GM18511 (cell line): ENCODE measurements around the gene SRC.

Source experiments
- ATAC-seq: cut with Tn5 transposase; IDR thresholded peaks from one replicate; pipeline ENCODE4 v1.9.1; 2021; ENCODE audit warnings: mild to moderate bottlenecking, moderate library complexity; ENCODE audit not compliant: unreplicated experiment

Gene SRC

DNA sequence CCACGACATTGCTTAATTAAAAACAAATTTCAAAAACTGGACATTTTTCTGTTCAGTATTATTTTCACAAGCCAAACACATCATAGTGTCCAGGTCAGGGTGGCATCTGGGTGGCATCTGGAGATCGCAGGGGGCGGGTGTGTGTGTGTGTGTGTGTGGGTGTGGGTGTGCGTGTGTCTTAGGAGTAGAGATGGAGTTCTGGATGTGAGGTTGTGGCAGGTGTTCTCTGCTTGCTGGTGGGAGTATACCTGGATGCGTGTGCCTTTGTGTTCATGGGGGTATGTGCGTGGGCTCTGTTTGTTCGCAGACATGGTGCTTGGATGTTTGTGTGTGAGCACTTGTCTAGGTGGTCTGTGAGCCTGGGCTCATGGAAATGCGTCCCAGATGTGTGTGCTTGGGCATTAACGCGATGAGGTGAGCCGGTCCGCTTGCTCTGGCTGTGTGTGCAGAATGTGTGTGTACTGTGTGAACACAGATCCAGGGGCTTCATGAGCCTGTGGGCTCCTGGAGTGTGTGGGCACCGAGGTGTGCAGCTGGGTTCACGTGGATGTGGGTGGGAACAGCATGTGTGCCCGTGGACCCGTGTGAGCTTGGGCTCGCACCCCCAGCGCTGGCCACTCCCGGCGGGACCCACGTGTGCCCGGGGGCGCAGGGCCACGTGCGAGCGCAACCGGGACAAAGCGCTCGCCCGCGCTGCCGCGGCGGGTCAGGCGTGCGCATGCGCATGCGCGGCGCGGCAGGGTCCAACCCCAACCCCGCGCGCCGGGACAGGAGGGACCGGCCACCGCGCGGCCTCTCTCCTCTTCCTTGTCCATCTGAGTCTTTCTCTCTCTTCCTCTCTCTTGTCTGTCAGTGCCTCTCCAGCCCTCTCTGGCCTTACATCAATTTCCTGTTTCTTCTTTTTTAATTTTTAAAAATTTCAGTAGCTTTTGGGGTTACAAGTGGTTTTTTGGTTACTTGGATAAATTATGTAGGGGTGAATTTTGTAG, 60.4 kb downstream of the SRC start:
- no peak for ATAC-seq

DNA sequence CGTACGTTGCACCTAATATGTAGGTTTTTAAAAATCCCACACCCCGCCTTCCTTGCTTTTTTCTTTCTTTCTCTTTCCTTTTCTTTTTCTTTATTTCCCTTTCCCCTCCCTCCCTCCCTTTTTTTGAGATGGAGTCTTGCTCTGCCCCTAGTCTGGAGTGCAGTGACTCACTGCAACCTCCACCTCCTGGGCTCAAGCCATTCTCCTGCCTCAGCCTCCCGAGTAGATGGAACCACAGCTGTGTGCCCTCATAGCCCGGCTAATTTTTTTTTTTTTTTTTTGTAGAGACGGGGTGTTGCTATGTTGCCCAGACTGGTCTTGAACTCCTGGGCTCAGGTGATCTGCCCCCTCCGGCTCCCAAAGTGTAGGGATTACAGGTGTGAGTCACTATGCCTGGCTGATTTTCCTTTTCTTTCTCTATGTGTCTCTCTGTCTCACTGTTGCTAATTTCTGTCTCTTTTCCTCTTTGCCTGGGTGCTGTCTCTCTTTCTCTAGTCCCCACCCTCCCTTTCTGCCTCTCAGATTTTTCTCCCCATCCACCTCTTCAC, 61.2 kb downstream of the SRC start:
- no peak for ATAC-seq

GRCh38 chr20:37407573-37408002, 61.6 kb downstream of the SRC start:
- ATAC-seq = no peak

DNA sequence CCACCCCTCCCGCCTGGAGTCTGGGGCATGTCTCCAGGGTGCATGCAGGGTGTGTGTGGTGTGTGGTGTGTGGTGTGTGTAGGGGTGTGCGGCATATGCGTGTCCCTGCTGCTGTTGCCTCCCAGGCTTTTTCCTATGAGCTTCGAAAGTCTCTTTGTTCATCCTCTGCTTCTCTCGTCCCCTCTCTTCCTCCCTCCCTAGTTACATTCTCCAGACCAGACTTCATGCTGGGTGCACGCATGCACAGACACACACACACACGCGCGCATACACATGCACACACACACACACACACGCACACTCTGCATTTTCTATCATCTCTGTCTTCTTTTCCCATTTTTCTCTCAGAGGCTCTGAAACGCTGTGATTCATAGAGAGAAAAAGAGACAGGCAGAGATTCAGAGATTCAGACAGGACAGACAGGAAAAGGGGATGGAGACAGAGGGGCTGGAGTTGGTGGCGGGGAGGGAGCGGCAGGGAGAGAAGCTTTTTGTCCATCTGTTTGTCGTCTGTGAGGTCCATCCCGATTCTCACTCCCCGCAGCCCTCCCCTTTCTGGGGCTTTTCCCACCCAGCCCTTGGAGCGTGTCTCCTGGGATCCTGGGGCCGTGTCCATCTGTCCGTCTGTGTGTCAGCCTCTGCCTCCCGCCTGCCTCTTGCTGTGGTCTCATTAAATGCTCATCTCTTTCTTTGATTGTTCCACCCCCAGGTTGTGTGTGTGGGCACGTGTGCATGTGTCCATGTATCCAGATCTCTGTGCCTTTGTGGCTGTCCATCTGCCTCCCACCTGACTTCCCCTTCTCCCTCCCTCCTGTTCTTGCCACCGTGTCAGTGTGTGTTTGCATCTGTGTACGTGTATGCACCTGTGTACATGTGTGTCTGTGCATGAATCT, 62.6 kb downstream of the SRC start:
- ATAC-seq = no peak

DNA sequence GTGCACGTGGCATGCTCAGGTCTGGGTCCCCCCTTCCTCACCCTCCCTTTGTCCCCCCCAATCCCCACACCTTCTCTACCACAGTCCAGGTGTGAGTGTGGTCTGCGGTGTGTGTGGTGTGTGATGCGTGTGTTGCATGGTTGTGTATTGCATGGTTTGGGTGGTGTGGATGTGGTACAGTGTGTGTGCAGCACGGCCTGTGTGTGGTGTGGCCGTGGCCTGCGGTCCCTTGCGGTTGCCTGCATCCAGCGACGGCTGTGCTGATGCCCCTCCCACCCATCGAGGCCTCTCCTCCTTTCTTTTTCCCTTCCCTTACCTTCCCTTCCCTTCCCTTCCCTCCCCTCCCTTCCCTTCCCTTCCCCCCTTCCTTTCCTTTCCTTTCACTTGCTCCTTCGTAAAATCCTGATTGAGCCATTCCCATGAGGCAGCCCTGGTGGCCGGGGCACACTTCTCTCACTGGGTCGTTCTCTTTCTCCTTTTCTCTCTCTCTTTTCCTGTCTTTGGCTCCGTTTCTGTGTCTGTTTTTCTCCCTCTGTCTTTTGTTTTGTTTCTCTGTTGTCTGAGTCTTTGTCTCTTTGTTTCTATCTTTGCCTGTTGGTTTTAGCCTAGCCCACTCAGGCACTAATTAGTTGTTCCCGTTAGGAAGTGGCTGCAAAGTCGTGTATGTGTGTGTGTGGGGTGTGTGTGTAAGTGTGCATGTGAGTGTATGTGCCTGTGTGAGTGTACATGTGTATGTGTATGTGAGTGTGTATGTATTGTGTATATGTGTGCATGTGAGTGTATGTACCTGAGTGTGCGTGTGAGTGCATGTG, 65.7 kb downstream of the SRC start:
- no peak for ATAC-seq

GRCh38 chr20:37413023-37413334, 67.0 kb downstream of the SRC start:
- no peak for ATAC-seq

GRCh38 chr20:37413379-37413778, 67.4 kb downstream of the SRC start:
- ATAC-seq = no peak

DNA sequence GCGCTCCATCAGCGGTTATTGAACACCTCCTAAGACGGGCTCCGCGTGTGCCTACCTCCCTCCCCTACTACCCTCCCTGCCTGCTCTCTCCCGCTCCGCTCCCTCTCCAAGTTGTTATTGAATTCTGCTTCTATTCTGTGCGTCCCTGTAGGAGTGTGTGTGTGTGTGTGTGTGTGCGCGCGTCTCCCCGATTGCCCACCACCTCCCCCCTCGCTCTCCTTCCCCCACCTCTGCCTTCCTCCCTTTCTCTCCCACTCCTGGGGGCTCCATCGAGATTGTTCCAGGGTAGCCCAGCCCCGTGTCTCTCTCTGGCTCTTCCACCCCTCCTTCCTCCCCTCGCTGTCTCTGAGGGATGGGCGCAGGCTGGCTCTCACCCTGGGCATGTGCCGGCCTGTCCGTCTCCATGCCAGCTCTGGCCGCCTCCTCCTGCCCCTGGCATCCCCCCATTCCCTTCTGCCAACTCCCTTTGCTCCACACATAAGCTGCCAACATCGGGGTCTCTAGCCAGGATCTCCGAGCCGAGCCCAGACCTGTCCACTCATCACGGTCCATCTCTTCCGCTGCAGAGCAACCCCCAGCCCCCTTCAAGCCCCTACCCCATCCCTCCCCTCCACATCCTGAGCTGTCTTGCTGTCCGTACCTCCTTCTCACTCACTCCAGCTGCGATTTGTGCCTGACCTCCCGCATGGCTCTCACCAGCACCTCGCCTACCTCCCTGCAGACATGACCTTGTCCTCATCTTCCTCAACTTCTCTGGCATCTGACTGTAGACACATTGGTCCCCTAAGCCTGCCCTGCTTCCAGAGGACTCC, 68.5 kb downstream of the SRC start:
- no peak for ATAC-seq

DNA sequence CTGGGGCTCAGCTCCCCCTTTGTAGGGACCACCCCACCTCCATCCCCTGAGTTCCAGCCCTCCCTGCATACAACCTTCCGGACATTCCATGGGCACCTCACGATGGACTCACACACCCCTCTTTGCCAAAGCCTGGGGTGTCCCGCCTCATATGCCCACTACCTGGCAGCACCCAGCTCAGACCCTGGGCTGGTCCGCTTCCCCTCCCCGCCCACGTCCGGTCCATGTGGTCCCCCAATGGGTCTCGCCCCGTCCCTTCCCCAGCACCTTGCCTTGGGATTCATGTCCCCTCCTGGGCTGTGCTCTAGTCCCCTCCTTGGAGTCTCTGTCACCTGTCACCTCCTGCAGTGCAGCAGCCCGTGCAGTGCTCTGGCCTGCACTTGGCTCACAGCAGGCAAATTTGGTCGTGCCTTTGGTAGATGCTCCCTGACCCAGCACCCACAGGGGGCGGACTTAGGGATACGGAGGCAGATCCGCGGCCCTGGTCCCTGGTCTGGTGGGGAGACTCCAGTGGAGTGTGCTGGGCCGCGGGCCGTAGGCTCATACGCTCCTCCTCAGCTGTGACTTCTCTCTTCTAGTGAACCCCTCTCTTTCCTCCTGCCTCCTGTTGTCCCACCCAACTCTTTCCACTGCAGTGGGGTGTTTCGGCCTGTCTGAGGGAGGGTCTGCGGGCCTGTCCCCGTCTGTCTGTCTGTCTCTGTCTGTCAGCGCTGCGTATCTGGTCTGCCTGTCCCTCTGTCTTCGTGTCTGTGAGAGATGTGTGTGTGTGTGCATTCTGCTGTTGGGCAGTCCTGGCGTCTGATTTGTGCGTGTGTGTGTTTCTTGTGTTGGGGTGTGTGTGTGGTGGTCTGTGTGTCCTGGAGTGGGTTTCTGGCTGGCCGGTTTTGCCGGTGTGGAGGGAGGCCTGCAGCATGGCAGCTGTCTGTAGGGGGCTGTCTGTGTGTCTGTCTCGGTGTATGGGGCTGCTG, 69.5 kb downstream of the SRC start:
- ATAC-seq = no peak

DNA sequence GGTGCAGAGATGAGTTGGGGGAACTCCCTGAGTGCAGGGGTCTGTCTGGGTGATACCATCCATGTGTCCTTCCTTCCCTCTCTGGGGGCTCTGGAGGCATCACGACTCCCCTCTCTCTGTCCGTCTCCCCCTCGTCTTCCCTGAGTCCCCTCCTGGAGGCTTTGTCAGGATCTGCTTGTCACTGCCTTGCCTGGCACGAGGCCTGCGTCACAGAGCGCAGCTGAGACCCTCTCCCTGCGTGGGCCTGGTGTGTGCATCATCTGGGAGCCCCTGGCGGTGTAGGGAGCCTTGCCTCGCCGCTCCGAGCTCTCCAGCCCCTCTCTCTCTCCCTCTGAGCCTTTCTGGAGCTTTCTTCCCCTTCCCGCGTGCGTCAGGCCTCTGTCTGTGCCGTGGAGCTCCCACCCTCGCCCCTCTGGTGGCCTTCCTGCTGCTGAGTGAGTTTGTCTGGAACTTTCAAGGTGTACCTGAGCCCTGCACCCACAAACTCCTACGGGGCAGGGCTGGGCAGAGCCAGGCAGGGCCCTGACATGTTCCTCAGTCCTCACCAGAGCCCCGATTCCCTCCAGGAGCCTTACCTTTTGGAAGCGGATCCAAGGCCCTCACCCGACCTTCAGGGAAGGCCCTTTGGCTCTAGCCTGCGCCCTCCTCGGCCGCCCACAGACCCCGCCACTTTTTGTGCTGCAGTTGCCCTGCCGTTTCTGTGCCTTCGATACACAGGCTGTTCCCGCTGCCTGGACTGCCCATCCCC, 70.3 kb downstream of the SRC start:
- ATAC-seq = no peak

GRCh38 chr20:37416848-37417616, 71.1 kb downstream of the SRC start:
- no peak for ATAC-seq

DNA sequence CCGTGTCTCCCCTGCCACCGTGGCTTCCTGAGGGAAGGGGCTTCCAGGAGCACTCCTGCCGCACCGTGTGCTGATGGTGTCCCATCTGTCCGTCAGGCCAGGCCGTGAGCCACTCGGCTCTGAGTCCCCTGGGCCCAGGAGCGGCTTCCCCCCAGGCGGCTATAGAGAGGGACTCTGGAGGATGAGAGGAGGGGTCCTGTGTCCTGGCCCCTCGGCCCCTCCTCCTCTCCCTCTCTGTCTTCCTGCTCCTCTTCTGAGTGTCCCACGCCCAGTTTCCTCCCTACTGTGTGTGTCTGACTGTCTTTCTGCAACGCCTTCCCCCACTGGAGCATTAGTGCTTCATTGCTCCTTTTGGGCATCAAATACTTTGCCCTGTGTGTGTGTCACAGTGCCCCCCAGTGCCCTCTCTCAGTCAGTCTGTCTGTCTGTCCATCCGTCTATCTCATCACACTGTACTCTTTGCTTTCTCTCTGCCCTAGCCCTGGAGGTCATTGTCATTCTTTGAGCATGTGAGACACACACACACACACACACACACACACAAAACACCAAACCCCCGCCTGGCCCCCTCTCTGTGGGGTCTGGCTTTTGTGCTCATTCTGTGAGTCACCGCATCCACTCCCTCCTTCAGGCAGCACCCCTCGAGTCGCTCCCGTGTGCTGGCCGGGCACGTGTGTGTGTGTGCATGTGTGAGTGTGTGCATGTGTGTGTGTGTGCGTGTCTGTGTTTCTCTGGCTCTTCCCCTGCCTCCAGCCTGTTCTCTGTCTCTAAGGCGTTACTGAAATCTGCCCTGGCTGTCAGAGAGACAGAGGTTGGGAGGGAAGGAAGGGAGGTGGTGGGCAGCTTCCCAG, 71.9 kb downstream of the SRC start:
- ATAC-seq = no peak

DNA sequence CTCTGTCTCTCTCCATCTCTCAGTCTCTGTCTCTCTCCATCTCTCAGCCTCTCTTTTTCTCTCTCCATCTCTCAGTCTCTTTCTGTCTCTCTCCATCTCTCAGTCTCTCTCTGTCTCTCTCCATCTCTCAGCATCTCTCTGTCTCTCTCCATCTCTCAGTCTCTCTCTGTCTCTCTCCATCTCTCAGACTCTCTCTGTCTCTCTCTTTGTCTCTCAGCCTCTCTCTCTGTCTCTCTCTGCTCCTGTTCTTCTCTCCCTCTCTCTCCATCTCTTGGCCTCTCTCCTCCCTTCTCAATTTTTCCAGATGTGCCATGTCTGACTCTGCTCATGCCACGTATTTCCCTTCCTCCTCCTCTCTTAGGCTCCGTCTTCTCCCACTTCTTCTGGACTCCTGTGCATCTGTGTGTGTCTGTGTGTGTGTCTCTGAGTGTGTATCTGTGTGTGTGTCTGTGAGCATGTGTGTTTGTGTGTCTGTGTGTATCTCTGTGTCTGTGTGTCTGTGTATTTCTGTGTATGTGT, 72.7 kb downstream of the SRC start:
- no peak for ATAC-seq

DNA sequence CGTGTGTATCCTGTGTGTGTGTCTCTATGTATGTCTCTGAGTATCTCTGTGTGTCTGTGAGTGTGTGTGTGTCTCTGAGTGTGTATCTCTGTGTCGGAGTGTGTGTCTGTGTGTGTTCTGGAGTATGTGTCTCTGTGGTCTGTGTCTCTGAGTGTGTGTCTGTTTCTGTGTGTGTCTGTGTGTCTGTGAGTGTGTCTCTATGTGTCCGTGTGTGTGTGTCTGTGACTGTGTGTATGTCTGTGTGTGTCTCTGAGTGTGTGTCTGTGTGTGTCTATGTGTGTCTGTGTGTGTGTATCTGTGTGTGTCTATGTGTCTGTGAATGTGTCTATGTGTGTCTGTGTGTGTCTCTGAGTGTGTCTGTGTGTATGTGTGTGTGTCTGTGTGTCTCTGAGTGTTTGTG, 73.4 kb downstream of the SRC start:
- no peak for ATAC-seq

DNA sequence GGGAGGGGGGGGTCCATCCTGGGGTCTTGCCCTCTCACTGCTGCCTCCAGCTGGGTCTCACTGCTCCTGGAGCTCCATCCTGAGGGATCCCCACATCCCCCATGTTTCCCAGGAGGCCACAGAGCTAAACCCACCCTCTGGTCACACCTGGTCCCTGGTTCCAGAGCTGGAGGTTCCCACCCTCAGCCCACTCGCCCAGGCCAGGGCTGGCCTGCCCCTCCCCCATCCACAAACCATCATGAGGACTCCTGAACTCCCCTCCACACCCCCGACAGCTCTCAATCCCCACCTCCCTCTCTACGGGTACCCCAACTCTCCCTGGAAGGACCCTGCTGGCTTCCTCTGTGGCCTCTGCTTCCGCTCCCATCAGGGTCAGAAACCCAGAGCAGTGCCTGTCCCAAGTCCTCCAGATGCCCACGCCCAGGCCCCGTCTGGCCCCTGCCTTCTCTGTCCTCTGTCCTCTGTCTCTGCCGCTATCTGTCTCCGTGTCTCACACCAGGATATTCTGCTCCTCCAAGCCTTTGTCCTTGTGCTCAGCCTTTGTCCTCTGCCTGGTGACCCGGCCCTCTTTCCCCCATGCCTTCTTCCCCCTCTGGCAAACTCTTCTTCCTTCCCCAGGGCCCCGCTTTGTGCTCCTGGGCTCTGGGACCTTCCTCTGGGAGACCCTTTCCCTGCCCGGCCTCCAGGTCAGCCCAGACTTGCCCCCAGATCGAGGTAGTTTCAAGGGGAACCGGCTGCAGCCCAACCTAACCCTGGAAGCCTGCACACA, 74.0 kb downstream of the SRC start:
- ATAC-seq = no peak
